ENCODE results near the gene OLFML2B.

The OLFML2B gene

GRCh38 chr1:161940866-161941591, 82.6 kb downstream of the OLFML2B start:
- H3K4me3 ChIP-seq (replicated peaks; ENCODE audit: low read depth, low read length), result no peak overlapping the region
- TF ChIP-seq, protein P1, sequence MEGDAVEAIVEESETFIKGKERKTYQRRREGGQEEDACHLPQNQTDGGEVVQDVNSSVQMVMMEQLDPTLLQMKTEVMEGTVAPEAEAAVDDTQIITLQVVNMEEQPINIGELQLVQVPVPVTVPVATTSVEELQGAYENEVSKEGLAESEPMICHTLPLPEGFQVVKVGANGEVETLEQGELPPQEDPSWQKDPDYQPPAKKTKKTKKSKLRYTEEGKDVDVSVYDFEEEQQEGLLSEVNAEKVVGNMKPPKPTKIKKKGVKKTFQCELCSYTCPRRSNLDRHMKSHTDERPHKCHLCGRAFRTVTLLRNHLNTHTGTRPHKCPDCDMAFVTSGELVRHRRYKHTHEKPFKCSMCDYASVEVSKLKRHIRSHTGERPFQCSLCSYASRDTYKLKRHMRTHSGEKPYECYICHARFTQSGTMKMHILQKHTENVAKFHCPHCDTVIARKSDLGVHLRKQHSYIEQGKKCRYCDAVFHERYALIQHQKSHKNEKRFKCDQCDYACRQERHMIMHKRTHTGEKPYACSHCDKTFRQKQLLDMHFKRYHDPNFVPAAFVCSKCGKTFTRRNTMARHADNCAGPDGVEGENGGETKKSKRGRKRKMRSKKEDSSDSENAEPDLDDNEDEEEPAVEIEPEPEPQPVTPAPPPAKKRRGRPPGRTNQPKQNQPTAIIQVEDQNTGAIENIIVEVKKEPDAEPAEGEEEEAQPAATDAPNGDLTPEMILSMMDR (IDR thresholded peaks at IDR 0.05; ENCODE audit: insufficient read depth, low read length, poor library complexity, severe bottlenecking), result no peak
- H3K27me3 ChIP-seq (replicated peaks; ENCODE audit: control insufficient read depth, insufficient read depth, low read length), result no peaks in the 10 kb centered on the region
- no peak for DNase-seq (ENCODE audit: extremely low read depth, insufficient read length)
- H3K36me3 ChIP-seq (ENCODE audit: control insufficient read depth, insufficient read depth, low read length), result peaks cover 2% of the 10 kb centered on the region

- H3K4me3 ChIP-seq (replicated peaks; ENCODE audit: low read depth, low read length), result no peak overlapping the region
- DNase-seq (ENCODE audit: extremely low read depth, insufficient read length), result no peak
- TF ChIP-seq, protein P1 (IDR thresholded peaks at IDR 0.05; ENCODE audit: insufficient read depth, low read length, poor library complexity, severe bottlenecking), result no peak
- H3K36me3 ChIP-seq (ENCODE audit: control insufficient read depth, insufficient read depth, low read length), result no peaks in the 10 kb centered on the region; the same call in 1 of the 2 replicates
- H3K27me3 ChIP-seq (replicated peaks; ENCODE audit: control insufficient read depth, insufficient read depth, low read length), result no peaks in the 10 kb centered on the region
These were observed 86.9 kb downstream of the OLFML2B start for GRCh38 chr1:161936786-161937185.

DNA sequence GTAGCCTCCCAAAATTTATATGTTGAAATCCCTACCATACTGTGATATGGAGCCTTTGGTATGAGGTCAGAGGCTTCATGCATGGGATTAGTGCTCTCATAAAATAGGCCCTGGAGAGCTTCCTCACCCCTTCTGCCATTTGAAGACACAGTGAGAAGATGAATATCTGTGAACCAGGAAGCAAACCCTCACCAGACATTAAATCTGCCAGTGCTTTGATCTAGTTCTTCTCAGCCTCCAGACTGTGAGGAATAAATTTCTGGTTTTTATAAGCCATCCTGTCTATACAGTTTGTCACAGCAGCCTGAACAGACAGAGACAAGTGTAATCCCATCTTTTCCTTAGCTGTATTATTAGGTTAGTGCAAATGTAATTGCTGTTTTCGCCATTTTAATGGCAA, 88.4 kb downstream of the OLFML2B start:
- no peaks in the 10 kb centered on the region; the same call in 1 of the 2 replicates for H3K36me3 ChIP-seq (ENCODE audit: control insufficient read depth, insufficient read depth, low read length)
- DNase-seq (ENCODE audit: extremely low read depth, insufficient read length), result no peak
- no peaks in the 10 kb centered on the region for H3K27me3 ChIP-seq (replicated peaks; ENCODE audit: control insufficient read depth, insufficient read depth, low read length)
- no peak overlapping the region for H3K4me3 ChIP-seq (replicated peaks; ENCODE audit: low read depth, low read length)
- TF ChIP-seq, protein P1 (IDR thresholded peaks at IDR 0.05; ENCODE audit: insufficient read depth, low read length, poor library complexity, severe bottlenecking), result no peak

GRCh38 chr1:161933592-161934588, 89.8 kb downstream of the OLFML2B start:
- no peak overlapping the region for H3K4me3 ChIP-seq (replicated peaks; ENCODE audit: low read depth, low read length)
- peak; percentile 11 for DNase-seq (ENCODE audit: extremely low read depth, insufficient read length)
- TF ChIP-seq, protein P1 (IDR thresholded peaks at IDR 0.05; ENCODE audit: insufficient read depth, low read length, poor library complexity, severe bottlenecking), result no peak
- no peaks in the 10 kb centered on the region; the same call in 1 of the 2 replicates for H3K36me3 ChIP-seq (ENCODE audit: control insufficient read depth, insufficient read depth, low read length)
- no peaks in the 10 kb centered on the region for H3K27me3 ChIP-seq (replicated peaks; ENCODE audit: control insufficient read depth, insufficient read depth, low read length)

Data from GM06990 (cell line).